Measurements from ENCODE around the gene ADAM19.

ADAM19 gene

DNA sequence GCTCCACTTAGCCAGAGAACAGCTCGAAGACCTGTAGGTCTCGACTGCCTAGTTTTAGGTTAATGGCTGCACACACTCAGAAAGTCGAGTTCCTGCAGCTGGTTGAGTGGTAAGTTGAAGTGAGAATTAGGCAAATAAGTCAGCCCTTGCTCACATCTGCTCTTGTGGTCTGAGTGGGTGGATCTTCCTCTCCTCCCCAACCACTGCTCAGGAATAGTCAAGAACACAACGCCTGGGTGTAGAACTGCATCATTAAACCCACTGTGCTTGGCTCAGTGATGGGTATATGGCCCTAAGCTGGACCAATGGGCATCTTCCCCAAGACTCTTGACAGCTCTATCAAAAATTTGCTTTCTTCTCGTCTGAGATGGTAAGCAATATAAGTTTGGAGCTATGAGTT is 20.9 kb upstream of the ADAM19 start:
- no peak overlapping the region for H3K4me3 ChIP-seq (ENCODE audit: low read depth, low read length)
- TF ChIP-seq, protein P1, sequence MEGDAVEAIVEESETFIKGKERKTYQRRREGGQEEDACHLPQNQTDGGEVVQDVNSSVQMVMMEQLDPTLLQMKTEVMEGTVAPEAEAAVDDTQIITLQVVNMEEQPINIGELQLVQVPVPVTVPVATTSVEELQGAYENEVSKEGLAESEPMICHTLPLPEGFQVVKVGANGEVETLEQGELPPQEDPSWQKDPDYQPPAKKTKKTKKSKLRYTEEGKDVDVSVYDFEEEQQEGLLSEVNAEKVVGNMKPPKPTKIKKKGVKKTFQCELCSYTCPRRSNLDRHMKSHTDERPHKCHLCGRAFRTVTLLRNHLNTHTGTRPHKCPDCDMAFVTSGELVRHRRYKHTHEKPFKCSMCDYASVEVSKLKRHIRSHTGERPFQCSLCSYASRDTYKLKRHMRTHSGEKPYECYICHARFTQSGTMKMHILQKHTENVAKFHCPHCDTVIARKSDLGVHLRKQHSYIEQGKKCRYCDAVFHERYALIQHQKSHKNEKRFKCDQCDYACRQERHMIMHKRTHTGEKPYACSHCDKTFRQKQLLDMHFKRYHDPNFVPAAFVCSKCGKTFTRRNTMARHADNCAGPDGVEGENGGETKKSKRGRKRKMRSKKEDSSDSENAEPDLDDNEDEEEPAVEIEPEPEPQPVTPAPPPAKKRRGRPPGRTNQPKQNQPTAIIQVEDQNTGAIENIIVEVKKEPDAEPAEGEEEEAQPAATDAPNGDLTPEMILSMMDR (IDR thresholded peaks at IDR 0.05; ENCODE audit: control insufficient read depth, extremely low read depth, insufficient read depth) = no peak
- no peak for DNase-seq (ENCODE audit: low read depth)

- no peak overlapping the region for H3K4me3 ChIP-seq (ENCODE audit: low read depth, low read length)
- TF ChIP-seq, protein P1 (IDR thresholded peaks at IDR 0.05; ENCODE audit: control insufficient read depth, extremely low read depth, insufficient read depth) = no peak
- DNase-seq (ENCODE audit: low read depth) = no peak
These were observed 19.3 kb upstream of the ADAM19 start for GRCh38 chr5:157594675-157595459.

- H3K4me3 ChIP-seq (ENCODE audit: low read depth, low read length) = no peak overlapping the region
- no peak for DNase-seq (ENCODE audit: low read depth)
- TF ChIP-seq, protein P1 (IDR thresholded peaks at IDR 0.05; ENCODE audit: control insufficient read depth, extremely low read depth, insufficient read depth) = no peak
These were observed 18.7 kb upstream of the ADAM19 start for GRCh38 chr5:157594257-157594656.

- no peak overlapping the region for H3K4me3 ChIP-seq (ENCODE audit: low read depth, low read length)
- DNase-seq (ENCODE audit: low read depth) = no peak
- TF ChIP-seq, protein P1 (IDR thresholded peaks at IDR 0.05; ENCODE audit: control insufficient read depth, extremely low read depth, insufficient read depth) = no peak
These were observed 17.6 kb upstream of the ADAM19 start for GRCh38 chr5:157593052-157593757.

- TF ChIP-seq, protein P1 (IDR thresholded peaks at IDR 0.05; ENCODE audit: control insufficient read depth, extremely low read depth, insufficient read depth) = no peak
- no peak for DNase-seq (ENCODE audit: low read depth)
- H3K4me3 ChIP-seq (ENCODE audit: low read depth, low read length) = no peak overlapping the region
These were observed 17.0 kb upstream of the ADAM19 start for GRCh38 chr5:157592594-157592993.

DNA sequence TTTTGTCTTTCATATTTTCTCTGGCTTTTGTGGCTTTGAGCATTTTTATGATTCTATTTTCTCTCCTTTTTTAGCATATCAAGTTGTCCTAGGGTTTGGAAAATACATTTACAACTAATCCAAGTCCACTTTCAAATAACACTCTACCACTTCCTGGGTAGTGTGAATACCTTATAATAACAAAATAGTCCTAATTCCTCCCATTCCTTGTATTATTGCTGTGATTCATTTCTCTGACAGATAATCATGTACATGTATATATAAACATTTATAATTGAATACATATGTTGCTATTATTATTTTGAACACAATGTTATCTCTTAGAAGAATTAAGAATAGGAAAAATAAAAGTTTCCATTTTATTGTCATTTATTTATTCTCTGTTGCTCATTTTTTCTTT is 14.9 kb upstream of the ADAM19 start:
- DNase-seq (ENCODE audit: low read depth) = no peak
- TF ChIP-seq, protein P1 (IDR thresholded peaks at IDR 0.05; ENCODE audit: control insufficient read depth, extremely low read depth, insufficient read depth) = no peak
- no peak overlapping the region for H3K4me3 ChIP-seq (ENCODE audit: low read depth, low read length)
